Posterior cingulate gyrus (tissue), 11 donors: Measurements from ENCODE around the gene CCDC141.
A peak's percentile ranks its signal among the peaks of the same experiment; 100 is the strongest.

Experiments
- DNase-seq, 10 donors: peaks; one replicate each; pipeline versions ENCODE4 v3.0.0 to v3.0.0-alpha.2; 2020 to 2021; ENCODE audit warnings: mixed read lengths in 3 of 10
- intact Hi-C: fragments of 100-400 bp; cut with DNase I; formaldehyde crosslinking; loops from one replicate; pipeline ENCODE4 v1.15.1; 2023

Gene CCDC141

GRCh38 chr2:178874529-178875240 is 175.3 kb downstream of the CCDC141 start:
- intact Hi-C loops, result no loop called here
- no peak for DNase-seq

- no peak for DNase-seq
- intact Hi-C loops, result no loop called here
Measured at GRCh38 chr2:178873912-178874311, 176.0 kb downstream of the CCDC141 start.

DNA sequence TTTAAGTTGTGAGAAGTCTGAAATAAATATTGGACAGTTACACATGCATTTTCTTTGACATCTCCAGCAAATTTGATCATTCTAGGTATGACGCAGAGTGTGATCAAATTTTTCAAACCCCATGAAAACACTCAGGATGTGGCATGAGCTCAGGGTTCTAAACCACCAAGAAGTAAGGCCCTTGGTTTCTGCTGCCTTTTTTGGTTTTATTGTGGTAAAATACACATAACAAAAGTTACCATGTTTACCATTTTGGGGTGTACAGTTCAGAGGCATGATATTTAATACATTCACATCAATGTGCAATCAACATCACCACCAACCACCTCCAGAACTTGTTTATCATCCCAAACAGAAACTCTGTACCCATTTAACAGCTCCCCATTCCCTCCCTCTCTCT is 178.4 kb downstream of the CCDC141 start:
- DNase-seq, result no peak
- intact Hi-C loops, result no loop called here

GRCh38 chr2:178870703-178871102 is 179.2 kb downstream of the CCDC141 start:
- no peak for DNase-seq
- intact Hi-C loops, result no loop called here

- DNase-seq, result peak in 1 of 10 donors; percentile 70
- intact Hi-C loops, result no loop called here
Measured at GRCh38 chr2:178865999-178866398, 183.9 kb downstream of the CCDC141 start.

GRCh38 chr2:178865146-178865936 is 184.6 kb downstream of the CCDC141 start:
- DNase-seq, result peak in 5 of 10 donors; percentile 16 to 85 (median 70)
- intact Hi-C loops, result no loop called here

GRCh38 chr2:178863856-178864620 is 185.9 kb downstream of the CCDC141 start:
- peak in 1 of 10 donors; percentile 77 for DNase-seq
- intact Hi-C loops, result no loop called here

DNA sequence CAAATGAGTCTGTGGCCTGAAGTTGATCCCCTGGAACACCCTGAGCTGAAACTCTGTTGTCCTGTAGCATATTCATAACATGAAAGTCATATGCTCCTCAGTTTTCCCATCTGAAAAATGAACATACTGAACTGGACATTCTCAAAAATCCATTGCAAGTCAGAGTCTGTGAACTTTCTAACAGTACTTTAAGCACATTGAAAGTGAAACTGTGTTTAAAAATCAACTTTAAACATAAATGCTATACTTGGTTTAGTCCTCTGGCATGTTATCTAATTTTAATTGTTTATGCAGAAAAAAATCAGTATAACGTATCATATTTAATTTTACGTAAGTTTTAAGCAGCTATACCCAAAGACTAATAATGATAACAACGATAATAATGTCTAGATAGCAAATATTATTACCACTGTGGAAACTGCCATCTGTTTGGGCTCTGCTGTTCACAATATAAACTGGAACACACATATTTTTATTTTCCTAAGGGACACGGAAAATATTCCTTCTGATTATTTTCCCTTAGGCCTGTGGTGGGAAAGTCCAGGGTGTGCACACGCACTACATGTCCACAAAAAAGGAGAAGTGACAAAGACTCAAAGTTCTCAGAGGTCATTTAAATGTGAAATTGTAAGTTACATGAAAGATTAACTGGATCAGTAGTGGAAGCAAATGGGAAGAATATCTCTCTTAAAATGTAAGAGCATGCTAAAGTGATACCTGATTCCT is 186.6 kb downstream of the CCDC141 start:
- DNase-seq, result no peak
- intact Hi-C loops, result no loop called here

GRCh38 chr2:178860551-178860950 is 189.4 kb downstream of the CCDC141 start:
- intact Hi-C loops, result no loop called here

GRCh38 chr2:178859730-178860129 is 190.2 kb downstream of the CCDC141 start:
- intact Hi-C loops, result no loop called here
- peak in 3 of 10 donors; percentile 15 to 60 (median 30) for DNase-seq

More at GRCh38 chr2:178860551-178860950, 189.4 kb downstream of the CCDC141 start:
- DNase-seq, result no peak

- DNase-seq, result no peak
- intact Hi-C loops, result no loop called here
Measured at GRCh38 chr2:178858896-178859625, 190.9 kb downstream of the CCDC141 start.

- no peak for DNase-seq
- intact Hi-C loops, result no loop called here
Measured at GRCh38 chr2:178855151-178855550, 194.8 kb downstream of the CCDC141 start.

- no peak for DNase-seq
Measured at GRCh38 chr2:178848335-178848734, 201.6 kb downstream of the CCDC141 start.

DNA sequence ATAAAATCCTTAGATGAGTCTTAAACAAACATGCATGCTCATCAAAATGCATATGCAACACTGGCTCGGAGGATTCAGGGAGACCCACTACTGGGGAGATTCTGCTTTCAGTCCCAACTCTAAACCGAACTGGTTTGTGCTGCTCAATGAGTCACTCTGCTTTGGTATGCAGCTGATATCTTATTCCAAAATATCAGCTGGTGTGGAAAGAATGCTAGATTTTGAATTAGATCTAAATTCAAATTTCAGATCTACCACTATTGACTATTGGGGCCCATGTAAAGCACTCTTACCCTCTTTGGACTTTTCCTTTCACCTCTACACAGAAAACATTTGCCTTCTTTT is 203.5 kb downstream of the CCDC141 start:
- intact Hi-C loops, result no loop called here
- DNase-seq, result no peak

More at GRCh38 chr2:178848335-178848734, 201.6 kb downstream of the CCDC141 start:
- intact Hi-C loops, result no loop called here

DNA sequence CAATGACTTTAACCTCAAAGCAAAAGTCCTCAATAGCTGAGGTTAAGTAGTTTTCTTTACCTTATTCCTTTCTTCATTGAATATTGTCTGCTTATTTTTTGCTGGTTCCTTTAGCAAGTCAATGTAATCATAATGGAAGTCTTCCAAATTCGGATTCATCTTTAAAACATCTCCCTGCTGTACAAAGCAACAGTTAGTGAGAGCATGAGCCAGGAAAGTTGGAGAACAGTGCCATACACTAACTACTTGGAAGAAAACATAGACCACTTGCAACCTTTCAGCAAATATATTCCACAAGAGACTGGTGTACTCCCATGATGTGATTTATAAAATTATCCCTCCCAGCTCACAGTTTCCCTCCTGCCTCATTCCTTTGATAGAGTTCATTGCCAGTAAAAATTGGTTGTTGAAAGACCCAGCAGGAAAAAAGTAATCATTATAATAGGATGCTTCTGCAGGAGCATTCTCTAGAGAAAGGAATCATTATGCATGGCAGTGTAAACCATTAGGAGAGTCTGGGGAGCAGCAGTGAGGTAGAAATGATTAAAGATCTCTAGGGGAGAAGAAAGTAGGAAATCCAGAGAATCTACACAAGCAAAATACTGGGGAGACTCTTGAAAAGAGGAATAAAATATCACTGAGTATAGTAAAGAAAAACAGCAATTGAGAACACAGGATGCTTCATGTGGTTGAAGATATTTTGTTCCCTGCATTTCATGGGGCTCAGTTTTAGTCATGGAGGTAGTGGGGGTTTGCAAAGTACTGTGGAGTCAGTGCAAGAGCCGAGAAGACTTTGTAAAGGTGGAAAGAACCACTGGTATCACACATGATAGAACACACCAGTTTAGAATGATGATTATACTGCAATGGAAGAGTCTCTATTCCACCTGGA is 204.1 kb downstream of the CCDC141 start:
- intact Hi-C loops, result no loop called here
- no peak for DNase-seq

- intact Hi-C loops, result no loop called here
- no peak for DNase-seq
Measured at GRCh38 chr2:178844701-178845100, 205.2 kb downstream of the CCDC141 start.

GRCh38 chr2:178844269-178844668 is 205.7 kb downstream of the CCDC141 start:
- intact Hi-C loops, result no loop called here
- no peak for DNase-seq

- DNase-seq, result no peak
- intact Hi-C loops, result no loop called here
Measured at GRCh38 chr2:178843697-178844096, 206.2 kb downstream of the CCDC141 start.

DNA sequence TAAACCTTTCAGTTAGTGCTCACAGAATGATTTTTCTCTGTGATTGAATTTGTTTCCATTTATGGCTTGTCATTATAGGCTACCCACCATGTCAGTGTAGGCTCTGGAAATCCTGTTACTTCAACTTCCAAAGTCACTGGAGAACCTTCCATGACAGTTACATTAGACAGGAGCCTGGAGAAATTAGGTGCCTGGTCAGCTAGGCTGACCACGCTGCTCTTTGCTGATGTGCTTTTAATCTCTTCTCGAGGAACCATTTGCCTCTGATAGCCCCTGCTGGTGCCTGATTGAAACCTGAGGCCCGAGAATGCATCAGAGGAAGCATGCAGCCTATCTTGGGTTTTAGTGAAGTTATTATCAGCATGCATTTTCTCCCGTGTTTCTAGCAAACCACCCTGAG is 213.1 kb downstream of the CCDC141 start:
- intact Hi-C loops, result no loop called here
- DNase-seq, result no peak
